Right renal pelvis (tissue), 4 donors: ENCODE measurements around the gene CCNH. TPM values are rescaled to one million over a fixed set of nuclear protein-coding genes. Genes with fewer than 3 reads are reported as not detected.

Experiments
- DNase-seq, 4 donors: peaks; one replicate each; pipeline ENCODE4 v3.0.0-alpha.2; 2013; ENCODE audit warnings: low read depth in 4 of 4, low spot score in 3 of 4, missing footprints in 1 of 4
- polyA plus RNA-seq, 4 donors: library from polyadenylated mRNA; unstranded; fragments of 120-200 nt; gene quantifications; one replicate each; pipeline ENCODE4 v1.2.1, GENCODE V29; 2013; ENCODE audit not compliant: insufficient read length in 4 of 4

CCNH gene
- polyA plus RNA-seq, 4 donors: 54.0 to 60.7 (median 59.3) TPM

- no peak for DNase-seq
Observed at GRCh38 chr5:87404359-87404758, 8.4 kb downstream of the CCNH start.

- no peak for DNase-seq
Observed at GRCh38 chr5:87403899-87404298, 8.8 kb downstream of the CCNH start.

GRCh38 chr5:87403409-87403808 is 9.3 kb downstream of the CCNH start:
- no peak for DNase-seq

GRCh38 chr5:87401626-87402025 is 11.1 kb downstream of the CCNH start:
- DNase-seq: no peak

- no peak for DNase-seq
Observed at GRCh38 chr5:87400305-87400899, 12.3 kb downstream of the CCNH start.

- no peak for DNase-seq
Observed at GRCh38 chr5:87399720-87400119, 13.0 kb downstream of the CCNH start.

DNA sequence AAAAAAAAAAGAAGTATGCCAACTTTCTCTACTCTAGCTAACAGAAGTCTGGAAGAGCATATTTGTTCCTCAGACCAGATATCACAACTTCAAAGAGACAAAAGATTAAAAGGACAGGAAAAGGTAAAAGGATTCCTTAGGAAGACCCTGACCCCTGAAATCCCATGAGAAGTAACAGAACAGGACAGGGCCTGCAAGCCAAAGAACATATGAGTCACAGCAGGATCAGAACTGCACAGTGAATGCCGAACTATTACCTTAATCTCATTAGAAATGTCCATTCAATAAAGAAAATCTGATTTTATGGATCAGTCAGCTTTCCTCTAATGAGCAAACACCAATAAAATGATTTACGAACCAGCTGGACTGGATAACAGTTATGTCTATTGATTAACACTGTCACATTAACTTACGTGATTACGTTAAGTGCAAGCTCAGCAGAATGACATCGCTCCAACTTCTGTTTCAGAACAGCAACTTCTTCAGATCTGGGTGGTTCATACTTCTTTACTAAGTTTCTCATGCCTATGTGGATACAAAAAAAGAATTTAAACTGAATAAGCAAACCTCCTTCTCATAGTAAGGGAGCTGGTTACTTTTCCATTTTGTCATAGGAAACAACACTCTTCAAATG is 13.6 kb downstream of the CCNH start:
- DNase-seq: no peak

DNA sequence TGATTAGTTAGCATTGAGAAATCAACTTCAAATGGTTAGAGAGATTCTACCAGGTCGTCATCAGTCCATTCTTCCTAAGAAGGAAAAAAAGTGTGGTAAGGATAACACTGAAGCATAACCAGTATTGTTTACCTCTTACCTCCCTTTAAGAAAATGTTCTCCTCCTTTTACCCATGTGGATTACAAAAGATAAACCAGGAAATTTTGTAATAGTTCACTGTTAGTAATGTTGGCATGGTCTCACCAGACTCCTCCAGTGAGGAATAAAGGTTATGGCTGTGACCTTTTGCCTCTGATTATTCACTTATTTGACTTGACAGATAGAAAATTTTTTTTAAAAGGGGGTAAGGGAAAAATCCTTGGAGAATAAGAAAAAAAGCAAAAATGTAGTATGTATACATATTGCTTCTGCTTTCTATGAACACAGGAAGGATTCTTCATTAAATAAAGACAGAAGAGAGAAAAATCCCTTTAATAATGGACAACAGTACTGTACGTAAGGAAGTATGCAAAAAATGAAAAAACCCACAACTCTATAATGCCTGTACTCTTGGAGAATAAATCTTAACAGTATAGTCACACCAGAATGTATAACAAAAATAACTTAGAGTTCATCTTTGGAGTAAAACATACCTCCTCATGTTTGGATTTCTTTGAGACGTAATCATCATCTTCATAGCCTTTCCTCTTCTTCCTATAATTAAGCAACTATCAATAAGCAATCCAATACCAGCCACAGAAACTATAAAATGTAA is 18.1 kb downstream of the CCNH start:
- no peak for DNase-seq

GRCh38 chr5:87393331-87393730 is 19.4 kb downstream of the CCNH start:
- DNase-seq: no peak

GRCh38 chr5:87392801-87393200 is 19.9 kb downstream of the CCNH start:
- DNase-seq: no peak

GRCh38 chr5:87392170-87392569 is 20.6 kb downstream of the CCNH start:
- no peak for DNase-seq

GRCh38 chr5:87390576-87391199 is 22.0 kb downstream of the CCNH start:
- DNase-seq: no peak

GRCh38 chr5:87390075-87390474 is 22.7 kb downstream of the CCNH start:
- DNase-seq: no peak

- DNase-seq: no peak
Observed at GRCh38 chr5:87389296-87390034, 23.3 kb downstream of the CCNH start.

GRCh38 chr5:87388129-87388528 is 24.6 kb downstream of the CCNH start:
- no peak for DNase-seq

DNA sequence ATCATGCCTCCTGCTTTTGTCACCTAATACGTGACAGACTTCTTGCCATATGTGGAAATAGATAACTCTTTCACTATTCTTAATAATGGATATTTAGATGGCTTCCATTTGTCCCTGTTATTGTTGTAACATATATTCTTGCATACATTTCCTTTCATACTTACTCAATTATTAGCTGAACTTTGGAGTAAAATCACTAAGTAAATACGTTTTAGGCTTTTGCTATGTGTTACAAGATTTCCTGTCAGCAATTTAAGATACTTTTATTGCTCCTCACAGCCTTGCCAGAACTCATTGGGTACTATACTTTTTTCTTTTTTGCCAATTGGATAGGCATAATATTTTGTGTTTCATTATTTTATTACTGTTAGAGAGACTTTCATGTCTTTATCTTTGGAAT is 26.9 kb downstream of the CCNH start:
- DNase-seq: no peak

DNA sequence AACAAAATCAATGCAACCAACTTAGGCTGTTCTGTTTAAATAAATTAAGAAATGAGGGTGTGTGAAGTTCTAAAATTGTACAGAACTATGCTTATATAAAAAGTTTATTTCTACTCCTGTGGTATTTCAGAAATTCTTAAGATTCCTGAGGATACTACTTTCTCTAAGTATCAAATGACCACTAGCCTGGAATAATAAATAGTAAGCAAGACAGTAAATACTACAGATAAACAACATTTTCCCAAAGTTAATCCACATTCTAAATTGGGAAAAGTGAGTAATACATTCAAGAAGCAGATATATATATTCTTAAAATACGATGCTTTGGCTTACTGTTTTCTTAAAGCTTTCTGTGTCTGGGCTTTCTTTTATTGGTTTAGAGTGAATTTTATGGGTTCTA is 29.5 kb downstream of the CCNH start:
- no peak for DNase-seq

DNA sequence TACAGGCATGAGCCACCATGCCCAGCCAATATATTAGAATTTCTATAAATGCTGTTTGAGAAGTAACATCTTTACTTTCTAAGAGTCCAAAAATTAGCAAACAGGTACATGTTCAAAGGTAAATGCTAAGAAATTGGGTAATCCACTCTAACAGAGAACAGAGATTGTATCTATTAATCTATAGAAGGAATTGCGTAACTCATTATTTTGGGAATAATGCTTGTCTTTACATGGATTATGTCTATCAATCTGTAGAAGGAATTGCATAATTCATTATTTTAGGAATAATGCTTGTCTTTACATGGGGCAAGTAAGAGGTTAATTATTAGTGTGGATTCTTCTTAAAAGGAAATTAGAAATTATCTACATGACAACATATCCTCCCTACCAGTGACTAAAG is 30.5 kb downstream of the CCNH start:
- no peak for DNase-seq

- no peak for DNase-seq
Observed at GRCh38 chr5:87372705-87373104, 40.0 kb downstream of the CCNH start.

DNA sequence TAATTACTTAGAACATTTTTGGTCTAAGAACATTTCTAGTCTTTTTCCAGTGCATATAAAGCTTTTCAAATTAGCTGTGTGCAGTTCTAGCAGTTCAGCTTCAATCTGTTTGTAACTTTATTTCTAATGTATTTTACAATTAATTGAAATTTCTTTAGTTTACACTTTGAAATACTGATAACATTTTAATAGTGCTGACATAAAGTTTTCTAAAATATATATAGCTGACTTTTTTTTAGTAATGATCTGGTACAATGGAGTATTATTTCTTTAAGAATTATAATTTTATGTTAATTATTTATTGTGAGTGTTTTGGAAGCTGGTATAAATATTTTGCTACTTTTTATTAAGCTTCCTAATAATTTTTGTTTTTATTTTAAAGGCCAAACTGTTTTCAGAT is 43.3 kb downstream of the CCNH start:
- no peak for DNase-seq

GRCh38 chr5:87368601-87369000 is 44.1 kb downstream of the CCNH start:
- DNase-seq: no peak
